ENCODE data around the gene OSBPL9. TPM values are rescaled to one million over a fixed set of nuclear protein-coding genes. Genes with fewer than 3 reads are reported as not detected.
"Not testable (repeated sequence)": the region's sequence is repeated elsewhere in the genome, so short reads cannot be mapped to it uniquely, and the experiment has no call there.

The OSBPL9 gene
- total RNA-seq, 5 donors from 2014 or later (not counting 1 experiment from before 2014, with no cell fraction given): 39.8 to 50.7 (median 43.4) TPM

DNA sequence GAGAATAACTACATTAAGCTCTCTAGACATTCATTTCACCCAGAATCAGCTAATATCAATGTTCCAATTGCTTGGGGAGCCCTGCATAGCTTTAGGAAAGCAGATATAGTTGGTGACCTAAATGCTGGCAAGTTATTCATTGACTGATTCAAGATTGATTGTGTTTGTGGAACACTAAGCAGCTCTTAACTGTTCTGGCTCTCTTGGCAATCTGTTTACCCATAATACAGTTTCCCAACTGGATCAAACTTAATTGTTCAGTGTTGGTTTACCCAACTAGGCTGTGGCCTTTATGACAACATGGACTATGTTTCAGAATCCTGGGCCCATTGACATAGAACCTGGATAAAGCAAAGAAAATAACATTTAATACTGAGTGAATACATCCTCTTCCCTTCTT is 178.0 kb downstream of the OSBPL9 start:
- Mint-ChIP-seq H3K36me3 (peaks cover 60% of the 10 kb centered on the region), H3K27me3 (no peaks in the 10 kb centered on the region), H3K9me3 (no peaks in the 10 kb centered on the region), H3K27ac (peak overlapping the region in 1 of 2 donors; percentile 76), H3K4me3 (no peak overlapping the region), H3K4me1 (peaks cover 0 to 7% (median 3%) of the 10 kb centered on the region in 3 donors)
- ATAC-seq (replicated peaks in 1 of 4) (no peak), DNase-seq (no peak)
- ChIA-PET CTCF (interaction anchor here in 1 of 2 donors (0.5 kb wide), 1 partner anchor 298 kb away, joined by 3 read pairs; no protein-coding TSS in a partner anchor), POLR2A (no interaction called here)
- no peaks in the 10 kb centered on the region for H3K27me3 ChIP-seq (replicated peaks in 1 of 2; ENCODE audit: control insufficient read depth in 2 of 2, extremely low read depth in 1 of 2, insufficient read depth in 2 of 2, low read length in 1 of 2)
- H3K4me1 ChIP-seq (ENCODE audit: control insufficient read depth in 1 of 2, extremely low read depth in 1 of 2, insufficient read depth in 2 of 2, low read length in 2 of 2): no peaks in the 10 kb centered on the region
- H3K27ac ChIP-seq (ENCODE audit: low read length): no peak overlapping the region
- peaks cover 8 to 71% of the 10 kb centered on the region in 2 donors for H3K36me3 ChIP-seq (ENCODE audit: control insufficient read depth in 2 of 2, extremely low read depth in 1 of 2, insufficient read depth in 1 of 2, low read length in 1 of 2)
- no peak overlapping the region for H3K4me3 ChIP-seq (ENCODE audit: control insufficient read depth in 1 of 2, extremely low read depth in 1 of 2, low read length in 1 of 2)
- no peaks in the 10 kb centered on the region for H3K9me3 ChIP-seq

DNA sequence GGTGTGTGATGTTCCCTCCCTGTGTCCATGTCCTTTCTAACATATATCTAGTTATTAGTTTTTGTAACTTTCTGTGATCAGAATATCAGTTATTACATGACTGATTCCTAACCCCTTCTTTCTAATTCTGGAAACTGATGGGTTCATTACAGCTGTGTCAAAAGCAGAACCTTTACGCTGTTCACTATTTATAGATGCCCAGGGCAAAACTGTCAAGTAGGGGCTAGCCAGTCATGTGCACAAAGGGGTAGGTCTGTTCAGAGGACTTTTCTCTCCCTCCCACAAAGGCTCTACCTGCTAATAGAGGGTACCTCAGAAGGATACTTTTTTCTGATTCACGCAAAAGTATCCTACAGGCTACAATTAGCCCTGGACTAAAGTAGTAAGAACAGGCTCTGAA is 182.5 kb downstream of the OSBPL9 start:
- H3K4me1 ChIP-seq (ENCODE audit: control insufficient read depth in 1 of 2, extremely low read depth in 1 of 2, insufficient read depth in 2 of 2, low read length in 2 of 2): no peaks in the 10 kb centered on the region
- no peaks in the 10 kb centered on the region for H3K27me3 ChIP-seq (replicated peaks in 1 of 2; ENCODE audit: control insufficient read depth in 2 of 2, extremely low read depth in 1 of 2, insufficient read depth in 2 of 2, low read length in 1 of 2)
- H3K36me3 ChIP-seq (ENCODE audit: control insufficient read depth in 2 of 2, extremely low read depth in 1 of 2, insufficient read depth in 1 of 2, low read length in 1 of 2): peaks cover 0 to 53% of the 10 kb centered on the region in 2 donors
- Mint-ChIP-seq H3K36me3 (peaks cover 50% of the 10 kb centered on the region), H3K4me3 (no peak overlapping the region), H3K9me3 (no peaks in the 10 kb centered on the region), H3K27me3 (no peaks in the 10 kb centered on the region), H3K27ac (no peak overlapping the region), H3K4me1 (no peaks in the 10 kb centered on the region)
- no peak for ATAC-seq (replicated peaks in 1 of 4)
- ChIA-PET CTCF (no interaction called here), POLR2A (no interaction called here)
- no peak for DNase-seq
- WGBS (ENCODE audit: insufficient coverage): no CpG with 5 or more reads among the region's 2 CpGs
- no peak overlapping the region for H3K4me3 ChIP-seq (ENCODE audit: control insufficient read depth in 1 of 2, extremely low read depth in 1 of 2, low read length in 1 of 2)
- no peak overlapping the region for H3K27ac ChIP-seq (ENCODE audit: low read length)
- no peaks in the 10 kb centered on the region for H3K9me3 ChIP-seq

DNA sequence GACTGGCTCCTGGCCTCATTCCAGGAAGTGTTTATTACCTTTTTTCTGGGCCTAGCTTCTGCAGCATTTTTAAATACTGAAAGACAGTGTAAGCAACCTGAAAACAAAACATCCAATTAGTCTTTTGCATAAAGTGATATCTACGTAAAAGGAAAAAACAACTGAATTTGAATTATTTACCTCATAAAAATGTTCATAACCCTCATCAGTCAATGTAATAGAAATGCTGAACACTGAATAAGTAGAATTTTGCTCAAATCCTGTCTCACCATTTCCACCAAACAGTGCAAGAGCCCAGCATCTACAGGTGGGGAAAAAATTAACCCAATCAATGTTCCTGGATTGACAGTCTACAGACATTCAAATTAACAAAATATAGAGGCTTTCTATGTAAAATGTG is 197.6 kb downstream of the OSBPL9 start:
- no peak overlapping the region for H3K27ac ChIP-seq (ENCODE audit: low read length)
- no peak for DNase-seq
- H3K4me1 ChIP-seq (ENCODE audit: control insufficient read depth in 1 of 2, extremely low read depth in 1 of 2, insufficient read depth in 2 of 2, low read length in 2 of 2): no peaks in the 10 kb centered on the region
- H3K4me3 ChIP-seq (ENCODE audit: control insufficient read depth in 1 of 2, extremely low read depth in 1 of 2, low read length in 1 of 2): no peak overlapping the region
- no peak overlapping the region for H3K27ac Mint-ChIP-seq
- no peak overlapping the region for H3K4me3 Mint-ChIP-seq
- peaks cover 54% of the 10 kb centered on the region for H3K36me3 Mint-ChIP-seq
- no peaks in the 10 kb centered on the region for H3K4me1 Mint-ChIP-seq
- ChIA-PET POLR2A (no interaction called here), CTCF (no interaction called here)
- WGBS (ENCODE audit: insufficient coverage): no CpG with 5 or more reads among the region's 1 CpG
- H3K9me3 Mint-ChIP-seq: no peaks in the 10 kb centered on the region
- H3K36me3 ChIP-seq (ENCODE audit: control insufficient read depth in 2 of 2, extremely low read depth in 1 of 2, insufficient read depth in 1 of 2, low read length in 1 of 2): peaks cover 4 to 67% of the 10 kb centered on the region in 2 donors
- H3K27me3 Mint-ChIP-seq: no peaks in the 10 kb centered on the region
- no peaks in the 10 kb centered on the region for H3K9me3 ChIP-seq
- ATAC-seq (replicated peaks in 1 of 4): no peak
- no peaks in the 10 kb centered on the region for H3K27me3 ChIP-seq (replicated peaks in 1 of 2; ENCODE audit: control insufficient read depth in 2 of 2, extremely low read depth in 1 of 2, insufficient read depth in 2 of 2, low read length in 1 of 2)

DNA sequence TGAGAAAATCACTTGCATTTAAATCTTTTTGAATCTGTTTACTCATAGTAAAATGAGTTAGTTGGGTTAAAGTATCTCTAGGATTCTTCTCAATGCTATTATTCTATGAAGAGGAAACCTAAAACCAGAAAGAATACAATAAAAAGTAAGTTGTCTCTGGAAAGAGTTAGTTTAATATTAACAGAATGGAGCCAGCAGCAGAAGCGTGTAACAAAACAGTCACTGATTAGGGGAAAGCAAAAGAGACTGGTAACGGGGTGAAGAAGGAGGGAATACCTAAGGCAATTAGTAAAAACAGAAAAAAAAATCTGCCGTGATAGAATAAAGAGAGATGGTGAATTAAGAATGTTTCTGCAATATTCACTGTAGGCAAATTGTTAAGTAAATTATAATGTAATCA is 201.6 kb downstream of the OSBPL9 start:
- H3K9me3 ChIP-seq: no peaks in the 10 kb centered on the region
- WGBS (ENCODE audit: insufficient coverage): no CpG with 5 or more reads among the region's 3 CpGs
- Mint-ChIP-seq H3K4me1 (no peaks in the 10 kb centered on the region), H3K9me3 (no peaks in the 10 kb centered on the region), H3K27ac (no peak overlapping the region), H3K4me3 (no peak overlapping the region), H3K27me3 (no peaks in the 10 kb centered on the region), H3K36me3 (peaks cover 57% of the 10 kb centered on the region)
- ChIA-PET CTCF (no interaction called here), POLR2A (no interaction called here)
- ATAC-seq (replicated peaks in 1 of 4) (no peak), DNase-seq (no peak)
- H3K4me1 ChIP-seq (ENCODE audit: control insufficient read depth in 1 of 2, extremely low read depth in 1 of 2, insufficient read depth in 2 of 2, low read length in 2 of 2): no peaks in the 10 kb centered on the region
- H3K27me3 ChIP-seq (replicated peaks in 1 of 2; ENCODE audit: control insufficient read depth in 2 of 2, extremely low read depth in 1 of 2, insufficient read depth in 2 of 2, low read length in 1 of 2): no peaks in the 10 kb centered on the region
- H3K36me3 ChIP-seq (ENCODE audit: control insufficient read depth in 2 of 2, extremely low read depth in 1 of 2, insufficient read depth in 1 of 2, low read length in 1 of 2): peaks cover 4 to 63% of the 10 kb centered on the region in 2 donors
- no peak overlapping the region for H3K4me3 ChIP-seq (ENCODE audit: control insufficient read depth in 1 of 2, extremely low read depth in 1 of 2, low read length in 1 of 2)
- H3K27ac ChIP-seq (ENCODE audit: low read length): no peak overlapping the region

DNA sequence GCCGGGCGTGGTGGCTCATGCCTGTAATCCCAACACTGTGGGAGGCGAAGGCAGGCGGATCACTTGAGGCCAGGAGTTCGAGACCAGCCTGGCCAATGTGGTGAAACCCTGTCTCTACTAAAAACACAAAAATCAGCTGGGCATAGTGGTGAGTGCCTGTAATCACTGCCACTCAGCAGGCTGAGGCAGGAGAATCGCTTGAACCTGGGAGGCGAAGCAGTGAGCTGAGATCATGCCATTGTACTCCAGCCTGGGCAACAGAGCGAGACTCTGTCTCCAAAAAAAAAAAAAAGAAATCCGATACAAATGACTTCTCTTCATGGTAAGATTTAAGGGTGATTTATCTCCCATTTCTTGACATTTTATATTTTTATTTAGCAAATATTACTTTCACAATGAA is 202.1 kb downstream of the OSBPL9 start:
- H3K36me3 Mint-ChIP-seq: peaks cover 51% of the 10 kb centered on the region
- H3K4me1 ChIP-seq (ENCODE audit: control insufficient read depth in 1 of 2, extremely low read depth in 1 of 2, insufficient read depth in 2 of 2, low read length in 2 of 2); CTCF ChIA-PET; H3K27ac Mint-ChIP-seq; ATAC-seq (replicated peaks in 1 of 4); H3K4me3 Mint-ChIP-seq; H3K27me3 ChIP-seq (replicated peaks in 1 of 2; ENCODE audit: control insufficient read depth in 2 of 2, extremely low read depth in 1 of 2, insufficient read depth in 2 of 2, low read length in 1 of 2); H3K4me1 Mint-ChIP-seq; POLR2A ChIA-PET; H3K27ac ChIP-seq (ENCODE audit: low read length); H3K9me3 Mint-ChIP-seq; H3K27me3 Mint-ChIP-seq; DNase-seq; H3K4me3 ChIP-seq (ENCODE audit: control insufficient read depth in 1 of 2, extremely low read depth in 1 of 2, low read length in 1 of 2); H3K9me3 ChIP-seq: not testable (repeated sequence)
- peaks cover 4 to 62% of the 10 kb centered on the region in 2 donors for H3K36me3 ChIP-seq (ENCODE audit: control insufficient read depth in 2 of 2, extremely low read depth in 1 of 2, insufficient read depth in 1 of 2, low read length in 1 of 2)
- WGBS (ENCODE audit: insufficient coverage): 89% methylated on average over 3 of the region's 9 CpGs

DNA sequence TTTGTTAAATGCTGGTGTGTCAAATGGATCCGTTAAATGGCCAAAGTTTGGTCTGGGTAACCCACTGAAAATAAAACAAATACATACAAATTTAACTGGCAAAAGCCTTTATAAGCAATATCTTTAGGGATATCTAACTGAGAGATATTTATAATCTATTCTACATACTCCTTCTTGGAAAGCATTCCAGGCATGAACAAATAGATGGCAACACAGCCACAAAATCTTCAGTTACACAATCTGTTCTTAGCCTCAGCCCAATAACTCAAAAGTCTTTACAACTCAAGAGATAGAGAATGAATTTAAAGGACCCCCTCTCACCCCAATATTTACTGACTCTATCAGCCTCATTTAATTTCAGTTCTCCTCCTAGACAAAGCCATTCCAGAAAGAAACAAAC is 202.9 kb downstream of the OSBPL9 start:
- no peak for ATAC-seq (replicated peaks in 1 of 4)
- H3K27ac ChIP-seq (ENCODE audit: low read length): no peak overlapping the region
- DNase-seq: no peak
- CTCF ChIA-PET: no interaction called here
- no peak overlapping the region for H3K4me3 ChIP-seq (ENCODE audit: control insufficient read depth in 1 of 2, extremely low read depth in 1 of 2, low read length in 1 of 2)
- Mint-ChIP-seq H3K36me3 (peaks cover 51% of the 10 kb centered on the region), H3K27ac (no peak overlapping the region), H3K4me1 (no peaks in the 10 kb centered on the region), H3K9me3 (no peaks in the 10 kb centered on the region), H3K27me3 (no peaks in the 10 kb centered on the region), H3K4me3 (no peak overlapping the region)
- H3K27me3 ChIP-seq (replicated peaks in 1 of 2; ENCODE audit: control insufficient read depth in 2 of 2, extremely low read depth in 1 of 2, insufficient read depth in 2 of 2, low read length in 1 of 2): no peaks in the 10 kb centered on the region
- H3K36me3 ChIP-seq (ENCODE audit: control insufficient read depth in 2 of 2, extremely low read depth in 1 of 2, insufficient read depth in 1 of 2, low read length in 1 of 2): peaks cover 4 to 58% of the 10 kb centered on the region in 2 donors
- no CpG with 5 or more reads among the region's 1 CpG for WGBS (ENCODE audit: insufficient coverage)
- POLR2A ChIA-PET: no interaction called here
- no peaks in the 10 kb centered on the region for H3K9me3 ChIP-seq
- H3K4me1 ChIP-seq (ENCODE audit: control insufficient read depth in 1 of 2, extremely low read depth in 1 of 2, insufficient read depth in 2 of 2, low read length in 2 of 2): no peaks in the 10 kb centered on the region

DNA sequence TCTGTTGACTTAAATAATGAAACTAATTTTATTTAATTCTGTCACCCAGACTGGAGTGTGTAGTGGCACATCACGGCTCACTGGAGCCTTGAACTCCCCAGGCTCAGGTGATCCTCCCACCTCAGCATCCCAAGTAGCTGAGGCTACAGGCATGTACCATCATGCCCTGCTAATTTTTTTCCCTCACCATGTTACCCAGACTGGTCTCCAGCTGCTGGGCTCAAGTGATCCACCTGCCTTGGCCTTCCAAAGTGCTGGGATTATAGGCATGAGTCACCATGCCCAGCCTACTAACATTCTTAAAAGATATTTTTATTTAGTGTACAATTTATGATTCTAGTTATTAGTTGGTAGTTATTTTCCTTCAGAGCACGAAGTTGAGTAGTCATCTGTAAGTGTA is 212.2 kb downstream of the OSBPL9 start:
- ChIA-PET POLR2A (no interaction called here), CTCF (no interaction called here)
- H3K36me3 Mint-ChIP-seq: peaks cover 34% of the 10 kb centered on the region
- DNase-seq: no peak
- no peak overlapping the region for H3K4me3 Mint-ChIP-seq
- H3K4me1 Mint-ChIP-seq: no peaks in the 10 kb centered on the region
- H3K4me3 ChIP-seq (ENCODE audit: control insufficient read depth in 1 of 2, extremely low read depth in 1 of 2, low read length in 1 of 2): no peak overlapping the region
- peaks cover 0 to 30% of the 10 kb centered on the region in 2 donors for H3K36me3 ChIP-seq (ENCODE audit: control insufficient read depth in 2 of 2, extremely low read depth in 1 of 2, insufficient read depth in 1 of 2, low read length in 1 of 2)
- no peaks in the 10 kb centered on the region for H3K9me3 ChIP-seq
- H3K27ac ChIP-seq (ENCODE audit: low read length): no peak overlapping the region
- no peaks in the 10 kb centered on the region for H3K9me3 Mint-ChIP-seq
- no peaks in the 10 kb centered on the region for H3K27me3 Mint-ChIP-seq
- H3K27ac Mint-ChIP-seq: no peak overlapping the region
- ATAC-seq (replicated peaks in 1 of 4): no peak
- no peaks in the 10 kb centered on the region for H3K4me1 ChIP-seq (ENCODE audit: control insufficient read depth in 1 of 2, extremely low read depth in 1 of 2, insufficient read depth in 2 of 2, low read length in 2 of 2)
- H3K27me3 ChIP-seq (replicated peaks in 1 of 2; ENCODE audit: control insufficient read depth in 2 of 2, extremely low read depth in 1 of 2, insufficient read depth in 2 of 2, low read length in 1 of 2): no peaks in the 10 kb centered on the region
- whole genome bisulfite sequencing (ENCODE audit: insufficient coverage): 100% methylated on average over 1 of the region's 2 CpGs
